ENCODE measurements around the gene TRPV5.

Gene TRPV5

GRCh38 chr7:142885311-142886230 lies 48.0 kb downstream of the TRPV5 start, which contains the start of gene TRPV6:
Gene TRPV6, minus strand, starts transcription at chr7:142885745.
- no peak for DNase-seq (ENCODE audit: low read depth)

GRCh38 chr7:142884286-142884640 lies 49.3 kb downstream of the TRPV5 start:
- no peak for DNase-seq (ENCODE audit: low read depth)

DNA sequence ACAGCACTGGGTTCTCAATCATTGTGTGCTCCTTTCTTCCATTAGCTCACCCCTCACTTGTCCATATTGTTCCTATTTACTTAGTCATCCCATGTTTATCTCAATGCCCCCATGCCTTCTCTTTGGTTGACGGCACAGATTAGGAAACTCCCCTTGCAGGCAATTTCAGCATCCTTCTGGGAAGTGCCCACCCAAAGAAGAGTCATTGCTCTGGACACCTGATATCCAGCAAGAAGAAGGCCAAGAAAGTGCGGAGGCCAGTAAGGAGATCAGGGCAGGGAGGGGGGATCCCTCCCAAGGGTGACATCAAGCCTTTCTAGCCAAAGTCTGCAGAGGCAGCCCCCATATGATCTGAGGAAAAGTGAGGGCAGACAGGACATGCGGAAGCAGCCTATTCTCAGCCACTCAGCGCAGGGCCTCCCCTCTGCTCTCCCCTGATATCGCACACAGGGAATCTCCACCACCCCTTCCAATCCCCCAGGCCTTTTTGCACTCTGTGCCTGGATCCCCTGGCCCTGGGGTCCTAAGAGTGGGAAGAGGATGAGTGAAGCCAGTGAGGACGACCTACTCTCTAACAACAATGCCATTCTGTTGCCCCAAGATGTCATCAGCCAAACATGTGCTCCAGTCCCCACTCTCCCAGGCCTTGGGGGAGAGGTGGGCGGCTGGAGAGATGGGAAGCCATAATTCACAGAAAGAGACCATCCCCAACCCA lies 49.8 kb downstream of the TRPV5 start:
- DNase-seq (ENCODE audit: low read depth) = no peak

GRCh38 chr7:142883145-142883544 lies 50.4 kb downstream of the TRPV5 start:
- no peak for DNase-seq (ENCODE audit: low read depth)

- DNase-seq (ENCODE audit: low read depth) = no peak
Measured at GRCh38 chr7:142882338-142882678, 51.2 kb downstream of the TRPV5 start.

DNA sequence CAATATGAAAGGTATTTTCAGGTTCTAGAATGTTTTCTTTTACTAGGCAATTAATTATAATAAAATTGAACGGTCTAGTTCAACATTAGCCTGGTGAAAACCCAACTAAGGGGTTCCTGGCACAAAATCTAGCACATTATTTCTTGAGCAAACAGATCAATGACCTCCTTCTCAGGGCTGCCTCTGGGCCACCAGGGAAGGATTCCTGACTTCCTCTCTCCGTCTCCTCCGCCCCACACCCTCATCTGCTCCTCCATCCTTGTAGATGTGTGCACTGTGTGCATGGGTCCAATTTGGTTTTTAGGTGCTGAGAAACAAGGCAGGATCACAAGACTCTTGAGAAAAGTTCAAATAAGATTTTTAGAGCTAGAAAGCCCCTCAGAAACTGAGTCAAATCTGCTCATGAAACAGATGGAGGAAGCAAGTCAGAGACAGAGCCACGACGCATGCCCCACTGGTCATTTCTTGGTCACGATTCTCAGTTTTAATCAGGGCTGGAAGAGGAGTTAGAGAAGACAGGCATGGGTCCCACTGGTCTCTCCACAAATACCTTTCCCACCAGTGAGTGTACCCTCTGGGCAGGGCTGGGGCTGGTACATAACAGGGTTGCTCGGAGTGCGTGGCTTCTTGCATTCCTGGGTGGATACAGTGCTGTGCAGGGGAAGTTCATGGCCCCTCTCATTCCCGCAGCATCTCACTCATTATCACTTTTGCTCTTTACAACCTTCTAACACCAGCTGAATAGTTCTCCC lies 51.8 kb downstream of the TRPV5 start:
- no peak for DNase-seq (ENCODE audit: low read depth)

GRCh38 chr7:142880876-142881505 lies 52.6 kb downstream of the TRPV5 start:
- DNase-seq (ENCODE audit: low read depth) = no peak

DNA sequence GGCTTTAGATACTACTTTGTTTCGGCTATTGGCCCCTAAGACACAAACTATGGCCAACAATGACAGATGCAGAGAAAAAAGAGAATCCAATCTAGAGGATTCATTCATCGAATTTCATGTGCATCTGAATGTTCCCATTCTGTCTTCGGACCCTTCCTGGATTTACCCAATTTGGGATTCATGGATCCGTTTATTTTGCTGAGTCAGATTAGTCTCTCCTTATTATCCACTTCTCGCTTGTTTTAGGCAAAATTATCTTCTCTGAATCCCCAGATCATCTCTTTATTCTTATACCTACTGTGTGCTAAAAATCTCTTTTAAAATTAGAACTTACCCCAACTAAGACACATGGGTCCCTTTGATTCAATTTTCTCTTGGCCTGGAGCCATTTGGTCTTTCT lies 54.5 kb downstream of the TRPV5 start:
- no peak for DNase-seq (ENCODE audit: low read depth)

GRCh38 chr7:142878315-142878714 lies 55.2 kb downstream of the TRPV5 start:
- no peak for DNase-seq (ENCODE audit: low read depth)

- no peak for DNase-seq (ENCODE audit: low read depth)
Measured at GRCh38 chr7:142876991-142877910, 56.3 kb downstream of the TRPV5 start.

DNA sequence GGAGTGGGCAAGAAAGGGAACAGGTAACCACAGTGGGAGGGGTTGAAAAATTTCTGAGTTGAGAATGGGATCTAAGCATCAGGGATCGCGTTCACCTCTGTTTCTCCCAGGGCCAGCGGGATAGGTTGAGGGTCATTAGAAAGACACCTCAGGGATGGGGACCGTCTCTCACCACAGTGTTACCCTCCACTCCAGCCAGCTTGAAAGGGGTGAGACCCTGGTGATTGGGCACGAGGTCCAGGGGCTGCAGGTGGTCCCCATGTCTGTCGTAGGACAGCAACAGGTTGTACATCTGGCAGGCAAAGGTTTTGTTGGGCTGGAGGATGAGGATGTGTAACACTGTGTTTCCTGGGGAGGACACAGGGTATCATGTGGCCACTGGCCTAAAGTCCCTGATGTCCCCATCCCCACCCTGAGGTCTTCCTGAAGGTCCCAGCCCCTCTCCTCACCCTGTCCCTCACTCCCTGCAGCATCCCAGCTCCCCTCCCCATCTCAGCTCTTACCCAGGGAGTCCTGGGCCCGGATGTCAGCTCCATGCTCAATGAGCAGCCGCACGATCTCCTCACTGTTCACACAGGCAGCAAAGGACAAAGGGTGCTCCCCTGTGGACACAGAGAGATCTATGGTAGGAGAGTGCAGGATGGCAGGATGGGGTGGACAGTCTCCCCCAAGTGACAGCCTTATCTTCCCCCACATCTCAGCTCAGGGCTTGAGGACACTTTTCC lies 57.1 kb downstream of the TRPV5 start:
- no peak for DNase-seq (ENCODE audit: low read depth)

- no peak for DNase-seq (ENCODE audit: low read depth)
Measured at GRCh38 chr7:142875456-142875855, 58.1 kb downstream of the TRPV5 start.

DNA sequence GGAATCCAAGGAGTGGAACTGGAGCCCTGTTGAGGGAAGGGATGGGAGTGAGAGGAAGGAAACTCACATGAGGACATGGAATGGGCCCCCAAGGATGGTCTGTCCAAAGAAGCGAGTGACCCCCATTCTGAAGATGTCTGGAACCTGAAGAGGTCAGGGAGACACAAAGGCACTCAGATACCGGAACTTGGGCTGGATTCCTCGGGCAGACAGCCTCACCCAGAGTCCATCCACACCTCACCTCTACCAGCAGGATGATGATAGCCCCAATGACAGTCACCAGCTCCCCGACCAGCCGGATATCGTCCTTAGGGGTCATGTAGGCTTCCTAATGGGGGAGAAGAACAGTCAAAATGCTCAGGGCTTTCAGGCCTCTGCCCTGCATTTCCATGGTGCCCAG lies 58.7 kb downstream of the TRPV5 start:
- DNase-seq (ENCODE audit: low read depth) = no peak

GRCh38 chr7:142874409-142874808 lies 59.1 kb downstream of the TRPV5 start:
- no peak for DNase-seq (ENCODE audit: low read depth)

DNA sequence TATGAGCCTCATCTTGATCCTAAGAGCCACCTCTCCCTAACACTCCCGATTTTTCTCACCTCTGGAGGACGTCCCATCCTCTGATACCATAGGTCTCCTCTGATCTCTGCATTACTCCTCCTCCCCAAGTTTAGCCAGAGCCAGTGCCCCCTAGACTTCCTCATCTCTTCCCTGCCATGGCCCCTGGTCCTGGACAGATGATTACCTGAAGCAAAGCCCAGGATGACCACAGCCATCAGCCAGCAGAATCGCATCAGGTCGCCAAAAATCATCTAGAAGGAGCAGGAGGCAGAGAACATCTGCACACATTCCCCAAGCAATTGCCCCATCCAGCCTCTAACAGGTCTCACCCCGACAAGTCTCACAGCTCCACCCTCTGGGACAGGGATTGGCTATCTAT lies 59.7 kb downstream of the TRPV5 start:
- no peak for DNase-seq (ENCODE audit: low read depth)

- DNase-seq (ENCODE audit: low read depth) = no peak
Measured at GRCh38 chr7:142873281-142873784, 60.2 kb downstream of the TRPV5 start.

- DNase-seq (ENCODE audit: low read depth) = no peak
Measured at GRCh38 chr7:142872106-142872675, 61.4 kb downstream of the TRPV5 start.

DNA sequence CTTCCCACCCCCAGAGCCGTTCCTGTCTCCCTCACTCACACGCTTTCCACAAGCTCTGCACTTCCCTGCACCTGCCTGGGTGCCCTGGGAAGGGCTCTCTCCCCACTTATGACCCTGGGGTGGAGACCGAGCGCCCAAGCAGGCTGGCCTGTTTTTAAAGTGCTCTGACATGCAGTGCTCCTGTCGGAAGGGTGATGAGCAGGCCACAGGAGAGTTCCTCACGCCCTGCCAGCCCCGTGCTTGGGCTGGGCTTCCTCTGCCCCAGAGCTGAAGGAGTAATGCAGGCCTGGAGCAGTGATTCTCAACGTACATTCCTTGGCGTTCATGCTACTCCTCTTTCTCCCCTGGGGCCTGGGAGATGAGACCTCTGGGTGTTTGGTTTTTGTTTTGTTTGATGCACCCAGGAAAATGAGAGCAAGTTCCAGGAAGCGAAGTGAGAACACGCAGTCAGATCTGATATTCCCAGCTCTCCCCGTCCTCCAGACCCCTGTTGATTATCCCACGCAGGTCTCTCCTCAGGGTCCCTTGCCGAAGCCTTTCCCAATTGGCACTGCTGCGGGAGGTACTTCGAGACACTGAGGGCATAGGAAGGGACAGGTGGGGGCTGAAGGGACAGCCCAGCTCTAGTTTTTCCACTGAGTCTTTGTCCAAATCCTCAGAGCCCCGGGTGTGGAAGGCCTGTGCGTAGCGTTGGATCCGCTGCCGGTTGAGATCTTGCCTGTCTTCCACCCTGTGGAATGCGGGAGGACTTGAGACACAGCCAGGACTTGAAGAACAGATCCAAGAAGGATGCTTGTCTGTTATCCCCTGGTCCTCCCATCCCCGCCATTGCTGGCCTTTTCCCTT lies 62.1 kb downstream of the TRPV5 start:
- no peak for DNase-seq (ENCODE audit: low read depth)

Data from activated T-helper 9 cell treated with anti-CD3 and anti-CD28 coated beads, Interleukin-2, amount 50 U/mL, for 16 hours (primary cell).